ENCODE results near the gene LPAR1.

The LPAR1 gene

GRCh38 chr9:111029260-111029659 lies 9.0 kb downstream of the LPAR1 start:
- TF ChIP-seq ZFX (IDR thresholded peaks at IDR 0.05): no peak
- TF ChIP-seq, protein P1, sequence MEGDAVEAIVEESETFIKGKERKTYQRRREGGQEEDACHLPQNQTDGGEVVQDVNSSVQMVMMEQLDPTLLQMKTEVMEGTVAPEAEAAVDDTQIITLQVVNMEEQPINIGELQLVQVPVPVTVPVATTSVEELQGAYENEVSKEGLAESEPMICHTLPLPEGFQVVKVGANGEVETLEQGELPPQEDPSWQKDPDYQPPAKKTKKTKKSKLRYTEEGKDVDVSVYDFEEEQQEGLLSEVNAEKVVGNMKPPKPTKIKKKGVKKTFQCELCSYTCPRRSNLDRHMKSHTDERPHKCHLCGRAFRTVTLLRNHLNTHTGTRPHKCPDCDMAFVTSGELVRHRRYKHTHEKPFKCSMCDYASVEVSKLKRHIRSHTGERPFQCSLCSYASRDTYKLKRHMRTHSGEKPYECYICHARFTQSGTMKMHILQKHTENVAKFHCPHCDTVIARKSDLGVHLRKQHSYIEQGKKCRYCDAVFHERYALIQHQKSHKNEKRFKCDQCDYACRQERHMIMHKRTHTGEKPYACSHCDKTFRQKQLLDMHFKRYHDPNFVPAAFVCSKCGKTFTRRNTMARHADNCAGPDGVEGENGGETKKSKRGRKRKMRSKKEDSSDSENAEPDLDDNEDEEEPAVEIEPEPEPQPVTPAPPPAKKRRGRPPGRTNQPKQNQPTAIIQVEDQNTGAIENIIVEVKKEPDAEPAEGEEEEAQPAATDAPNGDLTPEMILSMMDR (conservative IDR thresholded peaks at IDR 0.05): no peak
- H3K27ac ChIP-seq: no peak overlapping the region

DNA sequence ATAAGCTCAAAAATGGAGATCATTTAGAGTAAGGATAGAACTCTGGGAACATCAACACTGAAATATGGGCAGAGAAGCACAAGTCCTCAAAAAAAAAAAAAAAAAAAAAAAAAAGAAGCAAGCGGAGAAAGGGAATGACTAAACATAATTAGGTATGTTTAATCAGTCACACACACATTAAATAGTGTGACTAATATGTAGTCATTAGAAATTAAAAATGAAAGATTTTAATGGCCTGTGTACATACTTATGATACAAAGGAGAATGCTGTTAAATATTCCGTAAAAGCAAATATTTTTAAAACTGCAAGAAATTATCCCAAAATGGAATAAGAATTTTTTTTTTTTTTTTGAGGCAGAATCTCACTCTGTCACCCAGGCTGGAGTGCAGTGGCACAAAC lies 10.5 kb downstream of the LPAR1 start:
- no peak overlapping the region for H3K27ac ChIP-seq
- no peak for TF ChIP-seq ZFX (IDR thresholded peaks at IDR 0.05)
- TF ChIP-seq, protein P1 (conservative IDR thresholded peaks at IDR 0.05): no peak

GRCh38 chr9:111023128-111023527 lies 15.1 kb downstream of the LPAR1 start:
- TF ChIP-seq, protein P1 (conservative IDR thresholded peaks at IDR 0.05): no peak
- no peak for TF ChIP-seq ZFX (IDR thresholded peaks at IDR 0.05)

GRCh38 chr9:111020594-111020993 lies 17.7 kb downstream of the LPAR1 start:
- no peak overlapping the region for H3K27ac ChIP-seq

More at GRCh38 chr9:111023128-111023527, 15.1 kb downstream of the LPAR1 start:
- H3K27ac ChIP-seq: no peak overlapping the region

DNA sequence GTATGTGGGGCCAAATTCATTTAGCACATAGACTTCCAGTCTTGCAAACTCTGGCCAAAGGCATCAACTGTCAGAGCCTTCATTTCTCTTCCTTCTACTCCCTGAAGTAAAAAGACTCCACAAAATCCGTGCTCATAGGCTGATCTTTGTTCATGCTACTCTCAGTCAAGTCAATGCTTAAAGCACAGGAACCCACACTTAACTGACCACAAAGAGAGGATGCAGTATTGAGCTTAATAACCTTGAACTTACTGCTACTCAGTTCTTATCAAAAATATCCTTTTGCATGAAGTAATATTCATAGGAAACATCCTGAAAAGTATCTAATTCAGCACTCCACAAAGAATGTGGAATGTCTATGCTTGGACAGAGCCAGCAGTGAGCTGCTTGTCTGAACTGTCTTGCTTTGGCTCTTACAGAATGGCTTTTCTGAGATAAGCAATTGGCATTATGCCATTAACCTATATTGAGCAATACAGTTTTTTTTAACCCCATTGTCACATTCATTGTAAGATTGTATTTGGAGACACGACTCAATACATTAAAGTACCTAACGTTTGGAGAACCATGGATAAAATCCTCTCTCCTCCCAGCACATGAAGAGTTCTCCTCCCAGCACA lies 21.7 kb downstream of the LPAR1 start:
- no peak for TF ChIP-seq ZFX (IDR thresholded peaks at IDR 0.05)
- TF ChIP-seq, protein P1 (conservative IDR thresholded peaks at IDR 0.05): no peak
- no peak overlapping the region for H3K27ac ChIP-seq

More at GRCh38 chr9:111020594-111020993, 17.7 kb downstream of the LPAR1 start:
- TF ChIP-seq, protein P1 (conservative IDR thresholded peaks at IDR 0.05): no peak
- no peak for TF ChIP-seq ZFX (IDR thresholded peaks at IDR 0.05)

- TF ChIP-seq, protein P1 (conservative IDR thresholded peaks at IDR 0.05): no peak
- no peak for TF ChIP-seq ZFX (IDR thresholded peaks at IDR 0.05)
- H3K27ac ChIP-seq: no peak overlapping the region
Measured at GRCh38 chr9:111016016-111016415, 22.3 kb downstream of the LPAR1 start.

DNA sequence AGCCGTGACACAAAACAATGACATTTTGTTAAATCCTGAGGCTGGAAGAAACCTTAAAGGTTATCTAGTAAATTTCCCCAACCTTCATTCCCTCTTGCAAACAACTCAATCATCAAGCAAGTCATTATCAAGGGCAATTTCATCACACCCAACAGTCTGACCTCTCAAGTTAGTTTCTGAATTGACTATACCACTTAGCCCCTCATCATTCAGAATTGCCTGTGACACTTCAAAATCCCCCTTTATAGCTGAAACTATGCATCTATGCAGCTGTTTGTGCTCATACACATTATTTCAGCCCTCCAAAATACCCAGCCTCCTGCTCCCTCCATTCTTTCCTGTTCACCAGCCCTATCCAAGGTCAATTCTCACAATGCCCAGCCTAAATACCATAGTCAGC lies 24.6 kb downstream of the LPAR1 start:
- no peak overlapping the region for H3K27ac ChIP-seq
- TF ChIP-seq, protein P1 (conservative IDR thresholded peaks at IDR 0.05): no peak
- no peak for TF ChIP-seq ZFX (IDR thresholded peaks at IDR 0.05)
